MCF 10A (cell line): ENCODE results near the gene FNDC11. TPM values are rescaled to one million over a fixed set of nuclear protein-coding genes. Genes with fewer than 3 reads are reported as not detected.

Source experiments
- BruUV-seq: library from RNA; stranded (reverse); fragments of 400-500 nt; replicated peaks from 2 replicates; lab custom pipeline; 2021; lab: Mats Ljungman, UMichigan
- CTCF ChIA-PET: fragments of 300-600 bp; sonication (Branson Sonifier 250); formaldehyde crosslinking; extraction: SDS; loops from one replicate; lab custom pipeline; 2021; ENCODE audit warnings: antibody characterized with exemption, inconsistent platforms; lab: Yijun Ruan, JAX
- POLR2A ChIA-PET: fragments of 300-600, 350-650 bp; sonication (Branson Sonifier 250); formaldehyde crosslinking; extraction: SDS; loops from one replicate; lab custom pipeline; 2020; ENCODE audit warnings: antibody characterized with exemption, inconsistent platforms; lab: Yijun Ruan, JAX
- DNase-seq: peaks from one replicate; pipeline ENCODE4 v3.0.0-alpha.2; 2018; ENCODE audit not compliant: unreplicated experiment
- H3K27ac Mint-ChIP-seq: one replicate; pipeline ENCODE4 v1.8.0; 2022; ENCODE audit warnings: mild to moderate bottlenecking, low read depth, mixed read lengths; ENCODE audit not compliant: unreplicated experiment
- H3K27me3 Mint-ChIP-seq: one replicate; pipeline ENCODE4 v1.8.0; 2022; ENCODE audit warnings: mixed read lengths; ENCODE audit not compliant: insufficient read depth, unreplicated experiment
- H3K36me3 Mint-ChIP-seq: one replicate; pipeline ENCODE4 v1.8.0; 2022; ENCODE audit warnings: mild to moderate bottlenecking, moderate library complexity, mixed read lengths; ENCODE audit not compliant: insufficient read depth, unreplicated experiment
- H3K4me1 Mint-ChIP-seq: one replicate; pipeline ENCODE4 v1.8.0; 2022; ENCODE audit warnings: mixed read lengths; ENCODE audit not compliant: insufficient read depth, unreplicated experiment
- H3K4me3 Mint-ChIP-seq: one replicate; pipeline ENCODE4 v1.8.0; 2022; ENCODE audit warnings: mild to moderate bottlenecking, moderate library complexity, mixed read lengths; ENCODE audit not compliant: unreplicated experiment
- H3K9me3 Mint-ChIP-seq: one replicate; pipeline ENCODE4 v1.8.0; 2022; ENCODE audit warnings: mixed read lengths; ENCODE audit not compliant: unreplicated experiment
- intact Hi-C: fragments of 100-400 bp; cut with micrococcal nuclease; formaldehyde crosslinking; loops from 2 replicates; pipeline ENCODE4 v1.14.1; 2022
- total RNA-seq: library from RNA; stranded (reverse); gene quantifications from 2 replicates; pipeline ENCODE4 v1.2.3, GENCODE V29; 2022
- TF ChIP-seq, protein P1 (sequence below): fragments of 200-600 bp; IDR thresholded peaks from one replicate; pipeline ENCODE4 v1.8.0; 2022; ENCODE audit warnings: antibody characterized with exemption, mild to moderate bottlenecking; ENCODE audit not compliant: unreplicated experiment

The FNDC11 gene
- total RNA-seq, 1 experiment from 2014 or later = 2.4 TPM

- peaks cover 34% of the 10 kb centered on the region for H3K36me3 Mint-ChIP-seq
- intact Hi-C loops = no loop called here
- BruUV-seq = no TSS peak
- no peaks in the 10 kb centered on the region for H3K4me1 Mint-ChIP-seq
- H3K27me3 Mint-ChIP-seq = no peaks in the 10 kb centered on the region
- ChIA-PET CTCF (interaction anchor here (0.6 to 4.1 kb wide), 6 partner anchors 8 to 297 kb away, joined by 4 to 20 read pairs (median 4); partner anchors contain the start of gene PTK6), POLR2A (interaction anchor here (0.5 to 5.4 kb wide), 30 partner anchors 13 to 1043 kb away, joined by 3 to 124 read pairs (median 4); partner anchors contain the start of genes PRPF6, PTK6, RTEL1 and SAMD10)
- H3K9me3 Mint-ChIP-seq = no peaks in the 10 kb centered on the region
- peak overlapping the region; percentile 42 for H3K27ac Mint-ChIP-seq
- peak overlapping the region; percentile 83 for H3K4me3 Mint-ChIP-seq
- no peak for DNase-seq
- TF ChIP-seq, protein P1, sequence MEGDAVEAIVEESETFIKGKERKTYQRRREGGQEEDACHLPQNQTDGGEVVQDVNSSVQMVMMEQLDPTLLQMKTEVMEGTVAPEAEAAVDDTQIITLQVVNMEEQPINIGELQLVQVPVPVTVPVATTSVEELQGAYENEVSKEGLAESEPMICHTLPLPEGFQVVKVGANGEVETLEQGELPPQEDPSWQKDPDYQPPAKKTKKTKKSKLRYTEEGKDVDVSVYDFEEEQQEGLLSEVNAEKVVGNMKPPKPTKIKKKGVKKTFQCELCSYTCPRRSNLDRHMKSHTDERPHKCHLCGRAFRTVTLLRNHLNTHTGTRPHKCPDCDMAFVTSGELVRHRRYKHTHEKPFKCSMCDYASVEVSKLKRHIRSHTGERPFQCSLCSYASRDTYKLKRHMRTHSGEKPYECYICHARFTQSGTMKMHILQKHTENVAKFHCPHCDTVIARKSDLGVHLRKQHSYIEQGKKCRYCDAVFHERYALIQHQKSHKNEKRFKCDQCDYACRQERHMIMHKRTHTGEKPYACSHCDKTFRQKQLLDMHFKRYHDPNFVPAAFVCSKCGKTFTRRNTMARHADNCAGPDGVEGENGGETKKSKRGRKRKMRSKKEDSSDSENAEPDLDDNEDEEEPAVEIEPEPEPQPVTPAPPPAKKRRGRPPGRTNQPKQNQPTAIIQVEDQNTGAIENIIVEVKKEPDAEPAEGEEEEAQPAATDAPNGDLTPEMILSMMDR = no peak
Observed at GRCh38 chr20:63521602-63522001, 32.4 kb upstream of the FNDC11 start.

DNA sequence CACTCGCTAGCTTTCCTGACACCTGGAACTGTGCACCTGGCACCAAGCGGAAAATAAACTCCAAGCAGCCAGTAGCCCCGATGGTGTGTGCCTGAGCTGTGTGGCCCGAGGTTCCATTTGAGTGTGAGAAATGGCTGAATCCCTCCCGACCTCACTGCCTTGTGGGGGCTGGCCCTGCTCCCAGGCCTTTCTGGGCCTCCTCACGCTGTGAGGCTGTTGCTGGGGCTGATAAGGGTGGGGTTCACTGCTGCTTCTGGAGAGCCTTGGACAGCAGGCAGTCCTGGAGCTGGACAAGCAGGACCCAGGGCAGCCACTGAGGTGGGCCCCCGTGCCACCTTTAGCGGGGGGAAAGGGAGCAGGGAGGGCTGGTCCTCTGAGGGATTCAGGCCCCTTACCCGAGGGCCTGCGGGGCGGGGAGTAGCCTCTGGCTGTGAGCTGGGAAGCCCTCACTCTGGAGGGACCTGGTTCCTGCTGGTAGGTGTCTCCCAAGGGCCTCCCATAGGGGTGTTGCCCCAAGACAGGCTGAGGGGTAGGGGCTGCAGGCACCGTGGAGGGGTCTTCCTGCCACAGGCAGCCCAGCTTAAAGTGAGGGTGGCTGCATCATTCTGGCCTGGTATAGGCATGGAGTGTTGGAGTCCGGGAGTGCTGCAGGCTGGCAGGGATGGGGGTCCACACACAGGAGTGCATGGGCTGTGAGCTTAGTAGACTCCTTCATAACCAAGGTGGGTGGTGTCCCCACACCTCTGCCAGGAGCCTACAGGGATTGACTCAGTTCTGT, 31.7 kb upstream of the FNDC11 start:
- no TSS peak for BruUV-seq
- Mint-ChIP-seq H3K9me3 (no peaks in the 10 kb centered on the region), H3K4me1 (no peaks in the 10 kb centered on the region), H3K4me3 (peak overlapping the region; percentile 83), H3K36me3 (peaks cover 34% of the 10 kb centered on the region), H3K27me3 (no peaks in the 10 kb centered on the region), H3K27ac (no peak overlapping the region)
- TF ChIP-seq, protein P1 = no peak
- CTCF ChIA-PET = interaction anchor here (0.5 to 4.1 kb wide), 11 partner anchors 12 to 563 kb away, joined by 3 to 20 read pairs (median 4); partner anchors contain the start of gene PTK6
- intact Hi-C loops = no loop called here
- POLR2A ChIA-PET = interaction anchor here (0.5 to 5.4 kb wide), 12 partner anchors 12 to 757 kb away, joined by 3 to 124 read pairs (median 4); partner anchors contain the start of genes PRPF6, PTK6, RTEL1 and SAMD10
- DNase-seq = no peak

DNA sequence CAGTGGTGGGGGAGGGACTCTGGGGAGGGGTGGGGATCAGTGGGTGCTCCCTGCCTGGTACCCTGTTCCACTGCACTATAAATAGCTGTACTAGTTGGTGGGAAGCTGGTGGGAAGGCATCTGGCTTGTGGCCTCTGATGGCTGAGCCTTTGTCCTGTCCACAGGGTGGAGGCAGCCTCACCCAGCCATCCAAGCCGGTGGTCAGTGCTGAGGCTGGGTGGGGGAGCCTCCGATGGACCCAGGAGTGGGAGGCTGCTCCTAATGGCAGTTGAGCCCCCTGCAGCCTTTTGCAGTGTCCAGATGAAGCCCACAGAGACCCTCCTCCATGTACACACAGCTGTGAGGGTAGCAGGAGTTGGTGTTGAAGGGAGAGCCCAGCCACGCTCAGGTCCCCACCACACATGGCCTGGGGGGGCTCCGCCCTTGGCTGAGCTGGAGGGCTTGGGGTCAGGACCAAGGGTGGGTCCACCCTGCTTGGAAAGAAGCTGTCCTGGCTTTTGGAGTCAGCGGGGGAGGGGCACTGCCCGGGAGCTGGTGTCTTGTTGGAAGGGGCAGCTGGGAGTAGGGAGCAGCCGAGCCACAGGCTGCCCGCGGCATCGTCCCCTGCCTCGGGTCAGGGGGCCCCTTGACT, 30.9 kb upstream of the FNDC11 start:
- Mint-ChIP-seq H3K27me3 (no peaks in the 10 kb centered on the region), H3K27ac (no peak overlapping the region), H3K9me3 (no peaks in the 10 kb centered on the region), H3K4me1 (no peaks in the 10 kb centered on the region), H3K36me3 (peaks cover 34% of the 10 kb centered on the region), H3K4me3 (no peak overlapping the region)
- ChIA-PET CTCF (interaction anchor here (0.6 to 4.1 kb wide), 6 partner anchors 14 to 562 kb away, joined by 3 to 20 read pairs (median 4); partner anchors contain the start of gene PTK6), POLR2A (interaction anchor here (5.4 kb wide), 1 partner anchor 11 kb away, joined by 124 read pairs; the partner anchor contains the start of gene PTK6)
- TF ChIP-seq, protein P1 = no peak
- DNase-seq = no peak
- BruUV-seq = no TSS peak
- intact Hi-C loops = no loop called here

- H3K4me3 Mint-ChIP-seq = no peak overlapping the region
- H3K36me3 Mint-ChIP-seq = peaks cover 34% of the 10 kb centered on the region
- BruUV-seq = no TSS peak
- ChIA-PET POLR2A (interaction anchor here (0.7 to 5.1 kb wide), 3 partner anchors 9 to 455 kb away, joined by 3 to 38 read pairs (median 3); partner anchors contain the start of gene PTK6), CTCF (no interaction called here)
- no peaks in the 10 kb centered on the region for H3K27me3 Mint-ChIP-seq
- TF ChIP-seq, protein P1 = no peak
- DNase-seq = no peak
- intact Hi-C loops = no loop called here
- no peak overlapping the region for H3K27ac Mint-ChIP-seq
- no peaks in the 10 kb centered on the region for H3K9me3 Mint-ChIP-seq
- H3K4me1 Mint-ChIP-seq = no peaks in the 10 kb centered on the region
Observed at GRCh38 chr20:63525185-63525584, 28.8 kb upstream of the FNDC11 start.
